PC-9 (cell line): ENCODE data around the gene GATD1. TPM values are rescaled to one million over a fixed set of nuclear protein-coding genes. Genes with fewer than 3 reads are reported as not detected.

Source experiments
- BruUV-seq: library from RNA; stranded (reverse); fragments of 400-500 nt; replicated peaks from 2 replicates; lab custom pipeline; 2021; lab: Mats Ljungman, UMichigan
- CTCF ChIA-PET: fragments of 300-600 bp; sonication (Branson Sonifier 250); formaldehyde crosslinking; loops from one replicate; lab custom pipeline; 2022; ENCODE audit warnings: antibody characterized with exemption; lab: Charles Lee
- POLR2A ChIA-PET: fragments of 300-600 bp; sonication (Branson Sonifier 250); formaldehyde crosslinking; loops from one replicate; lab custom pipeline; 2022; ENCODE audit warnings: antibody characterized with exemption; ENCODE audit not compliant: unreplicated experiment; lab: Charles Lee
- DNase-seq, 2 experiments: peaks; one replicate each; pipeline versions ENCODE4 v3.0.0 to v3.0.0-alpha.2; 2015 to 2022; ENCODE audit warnings: mixed read lengths in 1 of 2
- H2AFZ ChIP-seq: fragments of 200-600 bp; sonication (generic); 2 replicates; pipeline ENCODE4 v1.8.1; 2017; ENCODE audit warnings: antibody characterized with exemption
- H3F3A ChIP-seq: fragments of 200-600 bp; sonication (generic); 2 replicates; pipeline ENCODE4 v1.8.1; 2017; ENCODE audit warnings: antibody characterized with exemption, mild to moderate bottlenecking, low read depth; ENCODE audit not compliant: insufficient read depth
- H3K27ac ChIP-seq: fragments of 200-600 bp; sonication (generic); 2 replicates; pipeline ENCODE4 v1.6.1; 2016; ENCODE audit warnings: mixed run types
- H3K27me3 ChIP-seq: fragments of 200-600 bp; sonication (generic); 2 replicates; pipeline ENCODE4 v1.6.1; 2016; ENCODE audit warnings: low read depth, mixed run types; ENCODE audit not compliant: insufficient read depth
- H3K36me3 ChIP-seq: fragments of 200-600 bp; sonication (generic); 2 replicates; pipeline ENCODE4 v1.6.1; 2016; ENCODE audit warnings: low read depth, mixed run types
- H3K4me1 ChIP-seq: fragments of 200-600 bp; sonication (generic); replicated peaks from 2 replicates; pipeline ENCODE4 v1.6.1; 2016; ENCODE audit warnings: mixed run types; ENCODE audit not compliant: insufficient read depth
- H3K4me2 ChIP-seq: fragments of 200-600 bp; sonication (generic); 2 replicates; pipeline ENCODE4 v1.6.1; 2017; ENCODE audit warnings: mixed run types
- H3K4me3 ChIP-seq: fragments of 200-600 bp; sonication (generic); 2 replicates; pipeline ENCODE4 v1.6.1; 2016; ENCODE audit warnings: mixed run types
- H3K79me2 ChIP-seq: fragments of 200-600 bp; sonication (generic); 2 replicates; pipeline ENCODE4 v1.6.1; 2017; ENCODE audit warnings: low read depth, mixed run types
- H3K9me2 ChIP-seq: fragments of 200-600 bp; sonication (generic); 2 replicates; pipeline ENCODE4 v1.8.1; 2017; ENCODE audit warnings: mild to moderate bottlenecking; ENCODE audit not compliant: insufficient read depth
- H3K9me3 ChIP-seq: fragments of 200-600 bp; sonication (generic); 2 replicates; pipeline ENCODE4 v1.8.1; 2016; ENCODE audit warnings: low read depth; ENCODE audit not compliant: insufficient read depth
- H4K20me1 ChIP-seq: fragments of 200-600 bp; sonication (generic); 2 replicates; pipeline ENCODE4 v1.8.1; 2017; ENCODE audit not compliant: insufficient read depth
- EZH2 ChIP-seq: fragments of 200-600 bp; sonication (generic); IDR thresholded peaks from 2 replicates; pipeline ENCODE4 v1.8.0; 2017; ENCODE audit warnings: antibody characterized with exemption, low read depth
- intact Hi-C: fragments of 100-400 bp; cut with micrococcal nuclease; formaldehyde crosslinking; loops from one replicate; pipeline ENCODE4 v1.10.0; 2022; ENCODE audit not compliant: unreplicated experiment
- total RNA-seq: library from RNA; stranded (reverse); gene quantifications from 2 replicates; pipeline ENCODE4 v1.2.3, GENCODE V29; 2021
- TF ChIP-seq, protein P1 (sequence below): fragments of 200-600 bp; sonication (generic); conservative IDR thresholded peaks from 2 replicates; pipeline ENCODE4 v1.6.1; 2017; ENCODE audit warnings: mixed run types, antibody characterized with exemption, mild to moderate bottlenecking, moderate library complexity

GATD1 gene
- total RNA-seq, 1 experiment from 2014 or later: 52.7 TPM

DNA sequence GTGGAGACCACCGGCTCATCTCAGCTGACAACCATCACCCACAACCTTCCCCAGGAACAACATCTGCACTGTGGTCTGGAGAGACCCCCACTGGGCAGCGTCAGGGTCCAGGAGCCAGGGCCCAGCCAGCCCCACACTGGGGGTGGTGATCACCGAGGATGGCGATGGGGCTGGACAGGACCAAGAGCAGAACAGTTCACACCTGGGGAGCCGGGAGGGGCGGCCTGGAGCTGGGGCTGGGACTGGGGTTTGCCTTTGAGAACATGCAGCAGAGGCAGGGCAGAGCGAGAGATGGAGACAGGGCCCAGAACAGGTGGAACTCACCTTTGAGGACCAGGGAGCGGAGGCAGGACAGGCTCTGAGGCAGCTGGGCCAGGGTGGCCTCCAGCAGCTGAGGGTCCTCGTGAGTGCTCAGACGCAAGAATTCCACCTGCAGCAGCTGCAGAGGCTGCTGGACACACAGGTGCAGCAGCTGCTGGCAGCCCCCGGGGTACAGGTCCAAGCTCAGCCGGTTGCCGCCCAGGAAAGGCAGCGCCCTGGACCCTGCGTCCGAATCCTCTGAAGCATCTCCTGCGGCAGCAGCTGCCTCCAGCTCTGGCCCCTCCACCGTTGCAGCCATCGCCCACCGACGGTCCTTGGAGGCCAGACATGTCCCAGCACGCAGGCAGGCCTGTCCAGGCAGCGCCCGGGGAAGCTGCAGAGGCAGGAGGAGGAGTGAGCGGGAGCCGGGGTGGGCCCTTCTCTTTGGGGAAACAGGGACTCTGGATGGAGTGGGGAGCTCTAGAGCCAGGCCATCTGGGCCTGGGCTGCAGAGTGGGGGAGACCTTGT lies 26.7 kb upstream of the GATD1 start:
- intact Hi-C loops: no loop called here

DNA sequence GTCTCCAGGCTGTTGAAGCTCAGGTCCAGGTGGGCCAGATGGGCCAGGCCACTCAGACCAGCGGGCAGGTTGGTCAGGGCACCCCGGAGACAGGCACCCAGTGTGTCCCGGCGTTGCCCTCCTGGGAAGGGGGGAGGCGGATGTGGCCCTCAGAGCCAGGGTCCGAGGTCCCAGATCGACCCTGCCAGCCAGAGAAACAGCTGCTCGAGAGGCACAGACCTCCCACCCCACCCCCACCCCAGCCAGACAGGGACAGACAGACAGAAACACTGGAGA lies 26.1 kb upstream of the GATD1 start:
- CTCF ChIA-PET: no interaction called here
- BruUV-seq: no TSS peak
- intact Hi-C loops: no loop called here
- H3F3A ChIP-seq: 0 out of 2 replicates have a peak, but pooled peaks cover under 1% of the 10 kb centered on the region
- H3K36me3 ChIP-seq: no peaks in the 10 kb centered on the region
- no peak overlapping the region for H3K4me2 ChIP-seq
- H3K79me2 ChIP-seq: peaks cover 4% of the 10 kb centered on the region; the same call in 1 of the 2 replicates
- no peak overlapping the region for H3K27ac ChIP-seq
- H3K9me2 ChIP-seq: no peaks in the 10 kb centered on the region
- H3K27me3 ChIP-seq: no peaks in the 10 kb centered on the region
- TF ChIP-seq, protein P1, sequence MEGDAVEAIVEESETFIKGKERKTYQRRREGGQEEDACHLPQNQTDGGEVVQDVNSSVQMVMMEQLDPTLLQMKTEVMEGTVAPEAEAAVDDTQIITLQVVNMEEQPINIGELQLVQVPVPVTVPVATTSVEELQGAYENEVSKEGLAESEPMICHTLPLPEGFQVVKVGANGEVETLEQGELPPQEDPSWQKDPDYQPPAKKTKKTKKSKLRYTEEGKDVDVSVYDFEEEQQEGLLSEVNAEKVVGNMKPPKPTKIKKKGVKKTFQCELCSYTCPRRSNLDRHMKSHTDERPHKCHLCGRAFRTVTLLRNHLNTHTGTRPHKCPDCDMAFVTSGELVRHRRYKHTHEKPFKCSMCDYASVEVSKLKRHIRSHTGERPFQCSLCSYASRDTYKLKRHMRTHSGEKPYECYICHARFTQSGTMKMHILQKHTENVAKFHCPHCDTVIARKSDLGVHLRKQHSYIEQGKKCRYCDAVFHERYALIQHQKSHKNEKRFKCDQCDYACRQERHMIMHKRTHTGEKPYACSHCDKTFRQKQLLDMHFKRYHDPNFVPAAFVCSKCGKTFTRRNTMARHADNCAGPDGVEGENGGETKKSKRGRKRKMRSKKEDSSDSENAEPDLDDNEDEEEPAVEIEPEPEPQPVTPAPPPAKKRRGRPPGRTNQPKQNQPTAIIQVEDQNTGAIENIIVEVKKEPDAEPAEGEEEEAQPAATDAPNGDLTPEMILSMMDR: no peak
- no peak for TF ChIP-seq EZH2
- no peaks in the 10 kb centered on the region for H4K20me1 ChIP-seq
- no peaks in the 10 kb centered on the region for H3K9me3 ChIP-seq
- POLR2A ChIA-PET: no interaction called here
- H3K4me3 ChIP-seq: no peak overlapping the region
- H3K4me1 ChIP-seq: no peaks in the 10 kb centered on the region
- no peak for DNase-seq
- H2AFZ ChIP-seq: no peak overlapping the region

More for the DNA sequence above, 26.7 kb upstream of the GATD1 start:
- Histone ChIP-seq H3K27me3 (no peaks in the 10 kb centered on the region), H3K9me3 (no peaks in the 10 kb centered on the region), H2AFZ (no peak overlapping the region), H3K9me2 (no peaks in the 10 kb centered on the region), H4K20me1 (no peaks in the 10 kb centered on the region), H3F3A (peaks cover 6% of the 10 kb centered on the region; the same call in 1 of the 2 replicates), H3K4me3 (no peak overlapping the region), H3K36me3 (no peaks in the 10 kb centered on the region), H3K27ac (no peak overlapping the region), H3K79me2 (peaks cover 9% of the 10 kb centered on the region; the same call in 1 of the 2 replicates), H3K4me1 (no peaks in the 10 kb centered on the region), H3K4me2 (peak overlapping the region; percentile 61)
- DNase-seq: peak in 1 of 2 experiments; percentile 21
- TF ChIP-seq EZH2: no peak
- TF ChIP-seq, protein P1: no peak
- CTCF ChIA-PET: no interaction called here
- no TSS peak for BruUV-seq
- POLR2A ChIA-PET: interaction anchor here (0.6 kb wide), 1 partner anchor 10 kb away, joined by 3 read pairs; no protein-coding TSS in a partner anchor

DNA sequence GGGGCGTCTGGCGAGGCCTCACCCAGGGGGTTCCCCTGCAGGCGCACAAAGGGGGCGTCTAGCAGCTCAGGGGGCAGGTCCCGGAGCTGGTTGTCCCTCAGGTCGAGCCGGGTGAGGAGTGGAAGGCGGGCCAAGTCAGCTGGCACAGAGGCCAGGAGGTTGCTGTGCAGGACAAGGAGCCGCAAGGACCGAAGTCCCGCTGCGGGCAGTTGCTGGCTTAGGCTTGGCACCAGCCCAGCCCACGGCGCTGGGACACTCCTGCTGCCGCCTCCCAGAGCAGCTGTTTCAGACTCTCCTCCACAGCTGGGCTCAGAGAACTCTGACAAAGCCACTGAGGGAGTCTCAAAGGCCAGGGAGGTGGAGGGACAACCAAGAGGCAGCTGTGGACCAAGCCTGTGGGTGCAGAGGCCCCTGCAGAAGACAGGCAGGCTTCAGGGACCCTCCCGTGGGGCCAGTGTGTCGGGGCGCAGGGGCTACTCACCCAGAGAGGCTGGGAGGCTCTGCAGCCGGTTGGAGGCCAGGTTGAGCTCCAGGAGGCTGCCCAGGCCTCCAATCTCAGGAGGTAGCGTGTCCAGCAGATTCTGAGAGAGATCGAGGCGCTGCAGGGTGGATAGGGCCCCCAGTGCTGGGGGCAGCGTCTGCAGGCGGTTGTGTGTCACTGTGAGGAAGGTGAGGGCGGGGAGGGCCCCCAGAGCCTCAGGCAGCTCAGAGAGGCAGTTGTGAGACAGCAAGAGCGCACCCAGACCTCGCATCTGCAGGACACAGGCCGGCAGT lies 25.6 kb upstream of the GATD1 start:
- Histone ChIP-seq H3K9me3 (no peaks in the 10 kb centered on the region), H3K36me3 (no peaks in the 10 kb centered on the region), H3K79me2 (no peaks in the 10 kb centered on the region; the same call in 1 of the 2 replicates), H3K27me3 (no peaks in the 10 kb centered on the region), H3F3A (no peaks in the 10 kb centered on the region), H2AFZ (no peak overlapping the region), H3K4me1 (no peaks in the 10 kb centered on the region), H3K4me3 (no peak overlapping the region), H4K20me1 (no peaks in the 10 kb centered on the region), H3K27ac (no peak overlapping the region), H3K9me2 (no peaks in the 10 kb centered on the region), H3K4me2 (no peak overlapping the region)
- BruUV-seq: no TSS peak
- TF ChIP-seq, protein P1: no peak
- TF ChIP-seq EZH2: no peak
- CTCF ChIA-PET: no interaction called here
- peak in 1 of 2 experiments; percentile 27 for DNase-seq
- POLR2A ChIA-PET: no interaction called here
- intact Hi-C loops: no loop called here
